Prostate gland (tissue), 2 donors: ENCODE measurements around the gene S1PR1. TPM values are rescaled to one million over a fixed set of nuclear protein-coding genes. Genes with fewer than 3 reads are reported as not detected.

Experiments used
- DNase-seq: peaks from one replicate; pipeline ENCODE4 v3.0.0-alpha.2; 2019; ENCODE audit warnings: low spot score
- H3K27ac ChIP-seq, 2 donors: fragments of 200-600 bp; sonication (generic); 2 replicates each; pipeline ENCODE4 v1.5.1; 2017 to 2019
- H3K27me3 ChIP-seq: fragments of 200-600 bp; sonication (generic); replicated peaks from 2 replicates; pipeline ENCODE4 v1.5.1; 2019; ENCODE audit not compliant: insufficient read depth
- H3K36me3 ChIP-seq, 2 donors: fragments of 200-600 bp; sonication (generic); 1 replicate in 1 of 2; 2 replicates in 1 of 2; pipeline versions ENCODE4 v1.5.1 to v1.8.1; 2017 to 2019
- H3K4me1 ChIP-seq: fragments of 200-600 bp; sonication (generic); replicated peaks from 2 replicates; pipeline ENCODE4 v1.5.1; 2019
- H3K4me3 ChIP-seq, 2 donors: fragments of 200-600 bp; sonication (generic); 2 replicates each; pipeline ENCODE4 v1.5.1; 2017 to 2019
- H3K9me3 ChIP-seq: fragments of 200-600 bp; sonication (generic); 2 replicates; pipeline ENCODE4 v1.5.1; 2017
- POLR2A ChIP-seq: fragments of 450-650 bp; IDR thresholded peaks from one replicate; pipeline ENCODE4 v1.6.1; 2016; ENCODE audit warnings: antibody characterized with exemption, mild to moderate bottlenecking
- POLR2AphosphoS5 ChIP-seq: sonication (generic); formaldehyde crosslinking; IDR thresholded peaks from one replicate; pipeline ENCODE4 v1.6.1; 2017; ENCODE audit warnings: antibody characterized with exemption
- WGBS: methylation state at CpG from one replicate; pipeline ENCODE4 v1.1.5; 2018; 5-methylcytosine and 5-hydroxymethylcytosine counted together
- intact Hi-C: fragments of 100-400 bp; cut with DNase I; formaldehyde crosslinking; loops from one replicate; pipeline ENCODE4 v1.14.2; 2022
- total RNA-seq, 2 donors: library from RNA; depleted of rRNA; stranded (reverse); fragments of >200 nt; gene quantifications; one replicate each; pipeline ENCODE4 v1.1.0, GENCODE V29; 2016
- TF ChIP-seq, protein P1 (sequence below), 4 experiments: fragments of 200-600 bp in 2 of 4; fragments of 450-650 bp in 2 of 4; sonication (generic) in 2 of 4; IDR thresholded peaks; 1 replicate in 3 of 4; 2 replicates in 1 of 4; pipeline ENCODE4 v1.5.1; 2016 to 2019; ENCODE audit warnings: antibody characterized with exemption in 4 of 4, mild to moderate bottlenecking in 2 of 4, moderate library complexity in 2 of 4

Gene S1PR1
- total RNA-seq, 2 donors from 2014 or later = 9.7 to 24.2 TPM

GRCh38 chr1:101290119-101290921 lies 53.5 kb downstream of the S1PR1 start:
- WGBS = 45% methylated on average over 6 of the region's 6 CpGs
- Histone ChIP-seq H3K27me3 (no peaks in the 10 kb centered on the region), H3K9me3 (no peaks in the 10 kb centered on the region), H3K27ac (no peak overlapping the region), H3K4me1 (no peaks in the 10 kb centered on the region), H3K4me3 (no peak overlapping the region), H3K36me3 (no peaks in the 10 kb centered on the region)
- intact Hi-C loops = no loop called here
- no peak for DNase-seq
- TF ChIP-seq POLR2AphosphoS5 (no peak), POLR2A (no peak)
- TF ChIP-seq, protein P1, sequence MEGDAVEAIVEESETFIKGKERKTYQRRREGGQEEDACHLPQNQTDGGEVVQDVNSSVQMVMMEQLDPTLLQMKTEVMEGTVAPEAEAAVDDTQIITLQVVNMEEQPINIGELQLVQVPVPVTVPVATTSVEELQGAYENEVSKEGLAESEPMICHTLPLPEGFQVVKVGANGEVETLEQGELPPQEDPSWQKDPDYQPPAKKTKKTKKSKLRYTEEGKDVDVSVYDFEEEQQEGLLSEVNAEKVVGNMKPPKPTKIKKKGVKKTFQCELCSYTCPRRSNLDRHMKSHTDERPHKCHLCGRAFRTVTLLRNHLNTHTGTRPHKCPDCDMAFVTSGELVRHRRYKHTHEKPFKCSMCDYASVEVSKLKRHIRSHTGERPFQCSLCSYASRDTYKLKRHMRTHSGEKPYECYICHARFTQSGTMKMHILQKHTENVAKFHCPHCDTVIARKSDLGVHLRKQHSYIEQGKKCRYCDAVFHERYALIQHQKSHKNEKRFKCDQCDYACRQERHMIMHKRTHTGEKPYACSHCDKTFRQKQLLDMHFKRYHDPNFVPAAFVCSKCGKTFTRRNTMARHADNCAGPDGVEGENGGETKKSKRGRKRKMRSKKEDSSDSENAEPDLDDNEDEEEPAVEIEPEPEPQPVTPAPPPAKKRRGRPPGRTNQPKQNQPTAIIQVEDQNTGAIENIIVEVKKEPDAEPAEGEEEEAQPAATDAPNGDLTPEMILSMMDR (IDR thresholded peaks at IDR 0.05) = no peak

Other genes with a start within 250 kb of the S1PR1 start
- 10 to 100 TPM; 17.2 to 39.0 TPM for gene DPH5, start 211.2 kb upstream of the S1PR1 start, total RNA-seq